SHP77 (cell line): ENCODE measurements around the gene CRPPA.
"Not testable (repeated sequence)": the region's sequence is repeated elsewhere in the genome, so short reads cannot be mapped to it uniquely, and the experiment has no call there.

Source experiments
- DNase-seq, 2 experiments: peaks; one replicate each; lab custom pipeline; 2025; lab: John Stamatoyannopoulos, UW

Gene CRPPA

GRCh38 chr7:16397501-16398145 lies 23.7 kb downstream of the CRPPA start:
- no peak for DNase-seq

GRCh38 chr7:16396766-16397500 lies 24.4 kb downstream of the CRPPA start:
- no peak for DNase-seq

- no peak for DNase-seq
Measured at GRCh38 chr7:16395121-16395520, 26.2 kb downstream of the CRPPA start.

GRCh38 chr7:16393862-16394422 lies 27.4 kb downstream of the CRPPA start:
- DNase-seq = no peak

GRCh38 chr7:16392990-16393523 lies 28.3 kb downstream of the CRPPA start:
- DNase-seq = no peak

GRCh38 chr7:16383786-16384185 lies 37.6 kb downstream of the CRPPA start:
- DNase-seq = not testable (repeated sequence)

- DNase-seq = not testable (repeated sequence)
Measured at GRCh38 chr7:16383103-16383502, 38.2 kb downstream of the CRPPA start.
